Testis (tissue), 3 donors: ENCODE results near the gene MRPL53. TPM values are rescaled to one million over a fixed set of nuclear protein-coding genes. Genes with fewer than 3 reads are reported as not detected.

Source experiments
- DNase-seq: peaks from one replicate; pipeline ENCODE4 v3.0.0-alpha.2; 2019
- H3K27ac ChIP-seq, 2 donors: fragments of 200-600 bp; sonication (generic); one replicate each; pipeline ENCODE4 v1.5.1; 2019
- H3K27me3 ChIP-seq: fragments of 200-600 bp; sonication (generic); one replicate; pipeline ENCODE4 v1.5.1; 2019
- H3K36me3 ChIP-seq: fragments of 200-600 bp; sonication (generic); one replicate; pipeline ENCODE4 v1.5.1; 2017; ENCODE audit warnings: low read depth; ENCODE audit errors: missing control alignments
- H3K4me1 ChIP-seq: fragments of 200-600 bp; sonication (generic); one replicate; pipeline ENCODE4 v1.5.1; 2019
- H3K4me3 ChIP-seq, 2 donors: fragments of 200-600 bp; sonication (generic); one replicate each; pipeline ENCODE4 v1.5.1; 2017 to 2019
- H3K9me3 ChIP-seq: fragments of 200-600 bp; sonication (generic); one replicate; pipeline ENCODE4 v1.5.1; 2017
- POLR2A ChIP-seq: fragments of 450-650 bp; IDR thresholded peaks from one replicate; pipeline ENCODE4 v1.6.1; 2017; ENCODE audit warnings: antibody characterized with exemption, mild to moderate bottlenecking, moderate library complexity
- WGBS, 2 donors: methylation state at CpG; one replicate each; pipeline ENCODE4 v1.1.5; 2018; 5-methylcytosine and 5-hydroxymethylcytosine counted together
- intact Hi-C: fragments of 100-400 bp; cut with DNase I; formaldehyde crosslinking; loops from one replicate; pipeline ENCODE4 v1.15.1; 2023; ENCODE audit warnings: low total_unique reads
- polyA plus RNA-seq: library from polyadenylated mRNA; stranded (reverse); fragments of 350-450 nt; fragmentation: Illumina TruSeq; extraction: RNeasy Lipid Tissue Mini Kit (QIAGEN cat#74804); gene quantifications from one replicate; pipeline ENCODE4 v1.2.3, GENCODE V29; 2014; ENCODE audit warnings: low read depth, low replicate concordance; ENCODE audit not compliant: insufficient read depth
- total RNA-seq, 2 donors: library from RNA; depleted of rRNA; stranded (reverse); fragments of >200 nt; gene quantifications; one replicate each; pipeline ENCODE4 v1.2.3, GENCODE V29; 2016
- TF ChIP-seq, protein P1 (sequence below), 3 experiments: fragments of 450-650 bp in 2 of 3; fragments of 200-600 bp in 1 of 3; sonication (generic) in 1 of 3; IDR thresholded peaks; one replicate each; pipeline ENCODE4 v1.5.1; 2016 to 2019; ENCODE audit warnings: antibody characterized with exemption in 3 of 3, mild to moderate bottlenecking in 2 of 3, moderate library complexity in 1 of 3

MRPL53 gene
- total and polyA plus RNA-seq, 3 donors from 2014 or later: 23.6 to 64.8 (median 46.0) TPM

DNA sequence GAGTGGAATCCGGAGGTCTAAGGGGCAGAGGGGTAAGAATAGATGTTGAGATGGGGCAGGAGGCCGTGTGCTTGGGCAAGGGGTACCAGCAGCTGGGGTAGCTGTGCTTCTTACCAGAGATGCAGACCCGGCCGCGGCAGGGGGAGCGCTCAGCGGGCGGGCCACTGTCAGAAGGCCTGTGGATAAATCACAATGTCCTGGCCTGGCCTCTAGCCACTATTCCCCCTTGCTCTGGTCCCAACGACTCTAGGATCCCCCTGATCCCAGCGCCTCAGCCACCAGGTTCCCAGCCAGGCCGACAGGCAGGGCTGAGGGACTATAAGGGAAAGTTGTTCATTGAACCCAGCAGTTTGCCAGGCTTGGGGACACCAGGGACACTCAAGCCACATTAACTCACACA, 42.0 kb downstream of the MRPL53 start:
- Histone ChIP-seq H3K27me3 (no peaks in the 10 kb centered on the region), H3K4me1 (no peaks in the 10 kb centered on the region), H3K9me3 (no peaks in the 10 kb centered on the region), H3K36me3 (no peaks in the 10 kb centered on the region), H3K27ac (no peak overlapping the region), H3K4me3 (no peak overlapping the region)
- intact Hi-C loops: no loop called here
- DNase-seq: no peak
- TF ChIP-seq POLR2A: no peak
- TF ChIP-seq, protein P1, sequence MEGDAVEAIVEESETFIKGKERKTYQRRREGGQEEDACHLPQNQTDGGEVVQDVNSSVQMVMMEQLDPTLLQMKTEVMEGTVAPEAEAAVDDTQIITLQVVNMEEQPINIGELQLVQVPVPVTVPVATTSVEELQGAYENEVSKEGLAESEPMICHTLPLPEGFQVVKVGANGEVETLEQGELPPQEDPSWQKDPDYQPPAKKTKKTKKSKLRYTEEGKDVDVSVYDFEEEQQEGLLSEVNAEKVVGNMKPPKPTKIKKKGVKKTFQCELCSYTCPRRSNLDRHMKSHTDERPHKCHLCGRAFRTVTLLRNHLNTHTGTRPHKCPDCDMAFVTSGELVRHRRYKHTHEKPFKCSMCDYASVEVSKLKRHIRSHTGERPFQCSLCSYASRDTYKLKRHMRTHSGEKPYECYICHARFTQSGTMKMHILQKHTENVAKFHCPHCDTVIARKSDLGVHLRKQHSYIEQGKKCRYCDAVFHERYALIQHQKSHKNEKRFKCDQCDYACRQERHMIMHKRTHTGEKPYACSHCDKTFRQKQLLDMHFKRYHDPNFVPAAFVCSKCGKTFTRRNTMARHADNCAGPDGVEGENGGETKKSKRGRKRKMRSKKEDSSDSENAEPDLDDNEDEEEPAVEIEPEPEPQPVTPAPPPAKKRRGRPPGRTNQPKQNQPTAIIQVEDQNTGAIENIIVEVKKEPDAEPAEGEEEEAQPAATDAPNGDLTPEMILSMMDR (IDR thresholded peaks at IDR 0.05): no peak
- 89 to 91% methylated on average over 11 of the region's 11 CpGs for WGBS, 2 donors

DNA sequence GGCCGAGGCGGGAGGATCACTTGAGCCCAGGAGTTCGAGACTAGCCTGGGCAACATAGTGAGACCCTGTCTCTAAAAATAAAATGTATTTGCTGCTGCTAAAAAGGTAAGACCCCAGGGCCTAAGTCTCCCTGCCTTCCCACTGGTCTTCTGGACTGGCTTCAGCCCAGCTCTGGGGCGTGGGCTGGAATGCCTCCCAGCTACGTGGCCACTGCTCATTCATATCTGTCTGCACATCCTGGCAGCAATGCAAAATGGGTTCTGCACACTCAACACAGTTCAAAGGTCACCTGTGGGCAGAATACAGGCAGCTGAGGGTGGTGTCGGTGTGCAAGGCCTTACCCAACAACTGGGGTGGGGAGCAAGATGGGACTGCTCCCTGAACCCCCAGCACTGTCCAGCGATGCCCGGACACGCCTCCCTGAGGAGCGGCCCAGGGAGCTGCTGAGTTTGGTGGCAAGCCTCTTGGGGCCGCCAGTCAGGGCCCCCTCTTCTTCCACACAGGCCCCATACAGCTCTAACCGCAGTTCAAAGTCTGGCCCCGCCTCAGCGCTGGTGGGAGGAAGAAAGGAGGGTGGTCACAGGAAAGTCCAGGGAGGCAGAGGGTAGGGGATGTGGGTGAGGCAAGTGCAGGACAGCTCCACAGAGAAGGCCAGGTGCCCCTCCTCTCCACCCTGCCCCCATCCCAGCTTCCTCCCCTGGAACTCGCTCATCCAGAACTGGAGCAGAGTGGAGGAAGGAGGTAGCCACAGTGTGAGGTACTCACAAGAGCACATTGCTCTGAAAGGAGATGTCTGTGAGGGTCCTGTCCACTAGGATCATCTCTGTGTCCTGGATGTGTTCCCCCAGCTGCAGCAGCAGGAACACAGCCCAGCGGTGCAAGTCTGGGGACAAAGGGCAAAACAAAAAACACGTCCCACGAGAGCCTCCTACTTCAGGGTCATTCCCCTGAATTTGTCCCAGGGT, 42.7 kb downstream of the MRPL53 start:
- no peak for DNase-seq
- Histone ChIP-seq H3K4me1 (no peaks in the 10 kb centered on the region), H3K9me3 (no peaks in the 10 kb centered on the region), H3K4me3 (no peak overlapping the region), H3K36me3 (no peaks in the 10 kb centered on the region), H3K27ac (no peak overlapping the region), H3K27me3 (no peaks in the 10 kb centered on the region)
- intact Hi-C loops: no loop called here
- TF ChIP-seq, protein P1 (IDR thresholded peaks at IDR 0.05): no peak
- no peak for TF ChIP-seq POLR2A
- 89 to 94% methylated on average over 9 to 18 of the region's 18 CpGs for WGBS, 2 donors

DNA sequence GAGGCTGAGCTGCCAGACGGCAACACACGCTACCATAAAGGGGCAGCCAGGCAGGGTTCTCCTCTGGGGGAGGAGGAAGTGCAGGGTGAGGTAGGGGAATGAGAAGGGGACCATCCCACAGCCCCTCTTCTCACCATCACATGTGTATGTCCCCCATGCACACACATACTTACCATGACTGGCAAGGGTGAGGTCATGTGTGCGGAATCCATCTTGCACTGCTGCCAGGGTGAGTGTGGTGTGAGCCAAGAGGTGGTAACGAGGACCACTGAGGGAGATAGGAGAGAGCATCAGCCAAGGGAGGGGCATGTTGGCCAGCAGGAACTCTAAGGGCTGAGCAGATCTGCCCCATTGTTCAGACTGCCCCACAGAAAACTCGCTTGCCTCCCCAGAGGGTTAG, 43.8 kb downstream of the MRPL53 start:
- no peak for TF ChIP-seq POLR2A
- TF ChIP-seq, protein P1 (IDR thresholded peaks at IDR 0.05): no peak
- Histone ChIP-seq H3K4me1 (no peaks in the 10 kb centered on the region), H3K4me3 (no peak overlapping the region), H3K36me3 (no peaks in the 10 kb centered on the region), H3K9me3 (no peaks in the 10 kb centered on the region), H3K27me3 (no peaks in the 10 kb centered on the region), H3K27ac (no peak overlapping the region)
- WGBS, 2 donors: 89 to 94% methylated on average over 4 to 5 of the region's 5 CpGs
- no peak for DNase-seq
- intact Hi-C loops: no loop called here

DNA sequence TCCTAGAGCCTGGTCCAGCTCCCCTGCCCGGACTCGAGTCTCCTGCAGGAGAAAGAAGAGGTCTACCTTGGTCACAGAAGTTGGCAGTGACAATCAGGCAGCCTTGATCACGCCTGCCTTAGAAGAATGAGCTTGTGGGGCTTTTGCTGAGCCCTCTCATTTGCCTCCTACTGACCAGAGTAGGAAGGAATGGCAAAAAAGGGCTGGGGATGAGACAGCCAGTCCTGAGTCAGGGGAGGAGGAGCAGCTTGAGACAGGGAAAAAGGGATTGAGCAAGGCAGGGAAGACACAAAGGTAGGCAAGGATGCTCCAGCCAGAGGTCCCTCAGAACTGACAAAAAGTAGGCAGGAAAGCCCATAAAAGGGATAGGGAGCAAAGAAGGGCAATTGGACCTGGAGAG, 44.9 kb downstream of the MRPL53 start:
- H3K36me3 ChIP-seq: no peaks in the 10 kb centered on the region
- 82 to 90% methylated on average over 3 of the region's 3 CpGs for WGBS, 2 donors

More for the DNA sequence above, 44.9 kb downstream of the MRPL53 start:
- DNase-seq: no peak
- Histone ChIP-seq H3K27ac (no peak overlapping the region), H3K4me1 (no peaks in the 10 kb centered on the region), H3K4me3 (no peak overlapping the region), H3K27me3 (no peaks in the 10 kb centered on the region), H3K9me3 (no peaks in the 10 kb centered on the region)
- intact Hi-C loops: no loop called here
- TF ChIP-seq, protein P1 (IDR thresholded peaks at IDR 0.05): no peak
- TF ChIP-seq POLR2A: no peak
